GM12878 (cell line): ENCODE measurements around the gene RPL22. TPM values are rescaled to one million over a fixed set of nuclear protein-coding genes. Genes with fewer than 3 reads are reported as not detected.

ENCODE experiments used
- ATAC-seq: fragments of 200-7000 bp; cut with Tn5 transposase; 3 replicates; pipeline ENCODE4 v1.9.1; 2020; ENCODE audit warnings: mild to moderate bottlenecking, moderate library complexity
- BruUV-seq: library from RNA; stranded (reverse); fragments of 400-500 nt; replicated peaks from 2 replicates; lab custom pipeline; 2021; lab: Mats Ljungman, UMichigan
- CTCF ChIA-PET: fragments of 300-600 bp; sonication (Branson Sonifier 250); formaldehyde crosslinking; extraction: SDS; loops from one replicate; lab custom pipeline; 2021; ENCODE audit warnings: inconsistent platforms; lab: Yijun Ruan, JAX
- POLR2A ChIA-PET: fragments of 350-600 bp; formaldehyde crosslinking; extraction: SDS; loops from one replicate; lab custom pipeline; 2021; ENCODE audit warnings: inconsistent platforms; lab: Charles Lee
- RAD21 ChIA-PET: fragments of 300-600 bp; sonication (Branson Sonifier 250); formaldehyde crosslinking; loops from one replicate; lab custom pipeline; 2023; ENCODE audit warnings: antibody characterized with exemption; ENCODE audit not compliant: unreplicated experiment; lab: Charles Lee
- SMC1A ChIA-PET: fragments of 300-600 bp; sonication (Branson Sonifier 250); formaldehyde crosslinking; loops from one replicate; lab custom pipeline; 2023; ENCODE audit not compliant: unreplicated experiment, uncharacterized antibody; lab: Charles Lee
- DNase-seq: peaks from one replicate; pipeline ENCODE4 v3.0.0-alpha.2; 2011; ENCODE audit warnings: low read depth, low spot score
- FAIRE-seq: peaks from 3 replicates; lab custom pipeline; 2011; peaks lifted over from hg19 to GRCh38; lab: Jason Lieb, UNC
- H2AFZ ChIP-seq: 2 replicates; pipeline ENCODE4 v1.6.0; 2011; ENCODE audit warnings: low read depth, low read length, control low read depth; ENCODE audit not compliant: control insufficient read depth
- H3K27ac ChIP-seq: 2 replicates; pipeline ENCODE4 v1.5.1; 2011; ENCODE audit warnings: control low read depth; ENCODE audit not compliant: control insufficient read depth, insufficient read depth
- H3K27me3 ChIP-seq, 2 experiments: replicated peaks in 1 of 2; 2 replicates each; pipeline versions ENCODE4 v1.6.0 to v1.6.1; 2011; ENCODE audit warnings: low read length in 1 of 2; ENCODE audit not compliant: control insufficient read depth in 2 of 2, insufficient read depth in 2 of 2
- H3K36me3 ChIP-seq, 2 experiments: 2 replicates each; pipeline ENCODE4 v1.5.1; 2011; ENCODE audit warnings: low read length in 1 of 2; ENCODE audit not compliant: control insufficient read depth in 2 of 2, insufficient read depth in 2 of 2
- H3K4me1 ChIP-seq: 2 replicates; pipeline ENCODE4 v1.6.1; 2011; ENCODE audit warnings: mild to moderate bottlenecking, low read length, moderate library complexity, mixed read lengths; ENCODE audit not compliant: control insufficient read depth, insufficient read depth
- H3K4me2 ChIP-seq: 2 replicates; pipeline ENCODE4 v1.6.0; 2011; ENCODE audit warnings: control low read depth; ENCODE audit not compliant: control insufficient read depth, insufficient read depth
- H3K4me3 ChIP-seq: fragments of 200-600 bp; sonication (generic); 2 replicates; pipeline ENCODE4 v1.5.1; 2016
- H3K79me2 ChIP-seq: 2 replicates; pipeline ENCODE4 v1.6.0; 2011; ENCODE audit warnings: low read length; ENCODE audit not compliant: control insufficient read depth, insufficient read depth
- H3K9ac ChIP-seq: 2 replicates; pipeline ENCODE4 v1.8.0; 2011; ENCODE audit warnings: low read length, control low read depth, mixed read lengths; ENCODE audit not compliant: control insufficient read depth, insufficient read depth
- H3K9me3 ChIP-seq: replicated peaks from 3 replicates; pipeline ENCODE4 v1.5.1; 2011; ENCODE audit warnings: mild to moderate bottlenecking, low read length; ENCODE audit not compliant: control insufficient read depth, insufficient read depth
- H4K20me1 ChIP-seq: 2 replicates; pipeline ENCODE4 v1.6.0; 2011; ENCODE audit not compliant: control insufficient read depth, insufficient read depth
- HDAC2 ChIP-seq: fragments of 200-600 bp; sonication (generic); IDR thresholded peaks from 2 replicates; pipeline ENCODE4 v1.6.1; 2017
- IRF4 ChIP-seq: IDR thresholded peaks from 2 replicates; pipeline ENCODE4 v1.6.1; 2011; ENCODE audit warnings: low read depth, low read length
- JUNB ChIP-seq: IDR thresholded peaks from 2 replicates; pipeline ENCODE4 v1.6.1; 2016; ENCODE audit warnings: antibody characterized with exemption, mild to moderate bottlenecking
- KDM1A ChIP-seq: fragments of 200-600 bp; sonication (generic); IDR thresholded peaks from 2 replicates; pipeline ENCODE4 v1.6.1; 2016; ENCODE audit warnings: borderline replicate concordance
- SREBF1 ChIP-seq: IDR thresholded peaks from 2 replicates; pipeline ENCODE4 v1.6.1; 2012; ENCODE audit warnings: mild to moderate bottlenecking, low read length
- ZBED1 ChIP-seq: IDR thresholded peaks from 2 replicates; pipeline ENCODE4 v1.6.1; 2016; ENCODE audit warnings: borderline replicate concordance
- WGBS: methylation state at CpG from one replicate; pipeline ENCODE4 v1.1.6; 2016; ENCODE audit warnings: low lambda C conversion rate; ENCODE audit not compliant: insufficient replicate concordance, insufficient coverage; ENCODE audit errors: missing lambda C conversion rate; 5-methylcytosine and 5-hydroxymethylcytosine counted together
- in situ Hi-C: fragments of 300-500 bp; cut with MboI; formaldehyde crosslinking; loops from 9 replicates; pipeline ENCODE4 v1.14.3; 2018; ENCODE audit warnings: mixed read lengths
- intact Hi-C: fragments of 100-400 bp; cut with micrococcal nuclease; formaldehyde crosslinking; loops from one replicate; pipeline ENCODE4 v1.14.2; 2022; ENCODE audit not compliant: unreplicated experiment
- polyA plus RNA-seq, 11 experiments: library from polyadenylated mRNA; depleted of rRNA in 4 of 11; unstranded in 6 of 11; stranded (reverse) in 5 of 11; fragments of >200 nt; fragmentation: Nextera tagmentation in 4 of 11; fragmentation: Illumina TruSeq in 1 of 11; extraction: Ambion mirVana in 4 of 11; extraction: Trizol in 1 of 11; gene quantifications; 1 replicate in 1 of 11; 2 replicates in 10 of 11; pipeline versions ENCODE4 v1.2.1 to v1.2.3, GENCODE V29; 2011 to 2016; ENCODE audit warnings: inconsistent platforms in 2 of 11, missing spikeins in 2 of 11, low read depth in 1 of 11
- total RNA-seq, 4 experiments: library from RNA; depleted of rRNA in 3 of 4; stranded (reverse); fragments of >200 nt in 3 of 4; fragmentation: Illumina TruSeq in 1 of 4; extraction: Trizol in 1 of 4; gene quantifications; 2 replicates each; pipeline versions ENCODE4 v1.2.1 to v1.2.3, GENCODE V29; 2013 to 2021
- TF ChIP-seq, protein P1 (sequence below): fragments of 450-650 bp; IDR thresholded peaks from 2 replicates; pipeline ENCODE4 v1.6.1; 2017; ENCODE audit warnings: antibody characterized with exemption, mild to moderate bottlenecking, moderate library complexity

Gene RPL22
- total and polyA plus RNA-seq, 10 of the 15 experiments (the other 5 are each of a cell fraction or from before 2014, with no cell fraction given) = 191 to 560 (median 430) TPM

DNA sequence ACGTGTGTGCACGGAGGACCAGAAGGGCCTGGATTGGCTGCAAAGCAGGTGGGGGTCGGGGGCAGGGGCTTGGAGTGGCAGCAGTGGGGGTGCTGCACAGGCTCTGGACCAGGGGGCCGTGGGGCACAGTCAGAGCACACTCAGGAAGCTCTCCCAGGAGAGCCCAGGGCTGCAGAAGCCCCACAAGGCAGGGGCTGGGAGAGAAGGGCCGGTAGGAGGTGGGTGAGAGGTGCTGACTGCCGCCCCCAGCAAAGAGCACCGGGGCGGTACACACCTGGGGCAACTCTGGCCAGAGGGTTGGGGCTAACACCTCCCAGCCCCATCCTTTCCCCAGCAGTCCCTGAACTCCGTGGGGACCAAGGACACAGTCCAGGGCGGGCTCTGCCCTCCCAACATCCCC, 33.2 kb downstream of the RPL22 start:
- no peak for FAIRE-seq
- H3K4me2 ChIP-seq = no peak overlapping the region
- no peaks in the 10 kb centered on the region for H3K79me2 ChIP-seq
- H3K9ac ChIP-seq = no peak overlapping the region
- no peaks in the 10 kb centered on the region for H4K20me1 ChIP-seq
- no peak overlapping the region for H2AFZ ChIP-seq
- H3K36me3 ChIP-seq = no peaks in the 10 kb centered on the region
- intact Hi-C loops (loop anchor here (5.0 kb wide), 1 partner anchor 49 kb away; no protein-coding TSS in a partner anchor), in situ Hi-C loops (no loop called here)
- ChIA-PET POLR2A (no interaction called here), RAD21 (no interaction called here), CTCF (no interaction called here), SMC1A (no interaction called here)
- DNase-seq = no peak
- H3K27me3 ChIP-seq = no peaks in the 10 kb centered on the region; a peak in 2 of 4 replicates
- H3K4me1 ChIP-seq = no peaks in the 10 kb centered on the region
- TF ChIP-seq SREBF1 = no peak
- TF ChIP-seq, protein P1, sequence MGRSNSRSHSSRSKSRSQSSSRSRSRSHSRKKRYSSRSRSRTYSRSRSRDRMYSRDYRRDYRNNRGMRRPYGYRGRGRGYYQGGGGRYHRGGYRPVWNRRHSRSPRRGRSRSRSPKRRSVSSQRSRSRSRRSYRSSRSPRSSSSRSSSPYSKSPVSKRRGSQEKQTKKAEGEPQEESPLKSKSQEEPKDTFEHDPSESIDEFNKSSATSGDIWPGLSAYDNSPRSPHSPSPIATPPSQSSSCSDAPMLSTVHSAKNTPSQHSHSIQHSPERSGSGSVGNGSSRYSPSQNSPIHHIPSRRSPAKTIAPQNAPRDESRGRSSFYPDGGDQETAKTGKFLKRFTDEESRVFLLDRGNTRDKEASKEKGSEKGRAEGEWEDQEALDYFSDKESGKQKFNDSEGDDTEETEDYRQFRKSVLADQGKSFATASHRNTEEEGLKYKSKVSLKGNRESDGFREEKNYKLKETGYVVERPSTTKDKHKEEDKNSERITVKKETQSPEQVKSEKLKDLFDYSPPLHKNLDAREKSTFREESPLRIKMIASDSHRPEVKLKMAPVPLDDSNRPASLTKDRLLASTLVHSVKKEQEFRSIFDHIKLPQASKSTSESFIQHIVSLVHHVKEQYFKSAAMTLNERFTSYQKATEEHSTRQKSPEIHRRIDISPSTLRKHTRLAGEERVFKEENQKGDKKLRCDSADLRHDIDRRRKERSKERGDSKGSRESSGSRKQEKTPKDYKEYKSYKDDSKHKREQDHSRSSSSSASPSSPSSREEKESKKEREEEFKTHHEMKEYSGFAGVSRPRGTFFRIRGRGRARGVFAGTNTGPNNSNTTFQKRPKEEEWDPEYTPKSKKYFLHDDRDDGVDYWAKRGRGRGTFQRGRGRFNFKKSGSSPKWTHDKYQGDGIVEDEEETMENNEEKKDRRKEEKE = no peak
- TF ChIP-seq HDAC2 = no peak
- no peak for TF ChIP-seq ZBED1
- TF ChIP-seq JUNB = no peak
- no peak for TF ChIP-seq KDM1A
- TF ChIP-seq IRF4 = no peak
- no peak overlapping the region for H3K27ac ChIP-seq
- 5% methylated on average over 10 of the region's 10 CpGs for WGBS
- no TSS peak for BruUV-seq
- ATAC-seq = no peak
- no peaks in the 10 kb centered on the region for H3K9me3 ChIP-seq
- no peak overlapping the region for H3K4me3 ChIP-seq
